ENCODE results near the gene THRB.

- no peak for TF ChIP-seq CTCF (IDR thresholded peaks at IDR 0.05; ENCODE audit: low read length)
- no peak for TF ChIP-seq EZH2 (IDR thresholded peaks at IDR 0.05; ENCODE audit: borderline replicate concordance, low read length)
Measured at GRCh38 chr3:24182756-24183155, 311.9 kb downstream of the THRB start.
